ENCODE data around the gene ADGRB3.

Gene ADGRB3

DNA sequence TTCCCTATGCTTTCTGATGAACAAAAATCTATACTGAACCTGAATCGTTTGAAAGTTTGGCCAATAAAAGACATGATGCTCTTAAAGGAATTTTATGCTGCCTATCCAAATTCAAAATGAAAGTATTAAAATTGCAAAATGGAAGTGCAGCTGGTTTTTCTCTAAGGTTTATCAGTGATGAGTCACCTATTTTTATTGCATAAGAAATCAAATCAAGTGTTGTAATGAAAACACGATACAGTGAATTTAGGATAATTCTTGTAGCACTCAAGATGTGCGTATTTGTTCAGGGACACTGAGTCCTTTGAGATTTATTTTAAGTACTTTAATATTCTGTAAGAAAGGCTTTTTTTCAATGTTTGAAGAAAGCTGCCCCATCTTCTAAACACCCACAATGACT, 409.5 kb downstream of the ADGRB3 start:
- H3K4me2 ChIP-seq (ENCODE audit: low read length) = no peak overlapping the region
- no peaks in the 10 kb centered on the region for H3K9me3 ChIP-seq (ENCODE audit: control insufficient read depth, low read length)
- TF ChIP-seq, protein P1, sequence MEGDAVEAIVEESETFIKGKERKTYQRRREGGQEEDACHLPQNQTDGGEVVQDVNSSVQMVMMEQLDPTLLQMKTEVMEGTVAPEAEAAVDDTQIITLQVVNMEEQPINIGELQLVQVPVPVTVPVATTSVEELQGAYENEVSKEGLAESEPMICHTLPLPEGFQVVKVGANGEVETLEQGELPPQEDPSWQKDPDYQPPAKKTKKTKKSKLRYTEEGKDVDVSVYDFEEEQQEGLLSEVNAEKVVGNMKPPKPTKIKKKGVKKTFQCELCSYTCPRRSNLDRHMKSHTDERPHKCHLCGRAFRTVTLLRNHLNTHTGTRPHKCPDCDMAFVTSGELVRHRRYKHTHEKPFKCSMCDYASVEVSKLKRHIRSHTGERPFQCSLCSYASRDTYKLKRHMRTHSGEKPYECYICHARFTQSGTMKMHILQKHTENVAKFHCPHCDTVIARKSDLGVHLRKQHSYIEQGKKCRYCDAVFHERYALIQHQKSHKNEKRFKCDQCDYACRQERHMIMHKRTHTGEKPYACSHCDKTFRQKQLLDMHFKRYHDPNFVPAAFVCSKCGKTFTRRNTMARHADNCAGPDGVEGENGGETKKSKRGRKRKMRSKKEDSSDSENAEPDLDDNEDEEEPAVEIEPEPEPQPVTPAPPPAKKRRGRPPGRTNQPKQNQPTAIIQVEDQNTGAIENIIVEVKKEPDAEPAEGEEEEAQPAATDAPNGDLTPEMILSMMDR (IDR thresholded peaks at IDR 0.05) = no peak
- no peaks in the 10 kb centered on the region for H3K79me2 ChIP-seq
- H3K36me3 ChIP-seq (ENCODE audit: control insufficient read depth, insufficient read depth, low read length) = no peaks in the 10 kb centered on the region
- H3K4me1 ChIP-seq = no peaks in the 10 kb centered on the region
- no peaks in the 10 kb centered on the region for H3K27me3 ChIP-seq (ENCODE audit: control insufficient read depth, insufficient read depth, low read length)
- H3K9ac ChIP-seq = no peak overlapping the region
- no peak overlapping the region for H2AFZ ChIP-seq
- H3K27ac ChIP-seq = no peak overlapping the region
- H3K4me3 ChIP-seq (ENCODE audit: low read depth, low read length) = no peak overlapping the region

GRCh38 chr6:69059413-69059812, 424.3 kb downstream of the ADGRB3 start:
- H3K79me2 ChIP-seq = no peaks in the 10 kb centered on the region
- no peaks in the 10 kb centered on the region for H3K27me3 ChIP-seq (ENCODE audit: control insufficient read depth, insufficient read depth, low read length)
- H3K4me1 ChIP-seq = no peaks in the 10 kb centered on the region
- H3K9me3 ChIP-seq (ENCODE audit: control insufficient read depth, low read length) = no peaks in the 10 kb centered on the region
- TF ChIP-seq, protein P1 (IDR thresholded peaks at IDR 0.05) = no peak
- no peak overlapping the region for H3K4me2 ChIP-seq (ENCODE audit: low read length)
- H3K9ac ChIP-seq = no peak overlapping the region
- no peak overlapping the region for H3K27ac ChIP-seq
- no peak overlapping the region for H3K4me3 ChIP-seq (ENCODE audit: low read depth, low read length)
- no peak overlapping the region for H2AFZ ChIP-seq
- H3K36me3 ChIP-seq (ENCODE audit: control insufficient read depth, insufficient read depth, low read length) = no peaks in the 10 kb centered on the region

DNA sequence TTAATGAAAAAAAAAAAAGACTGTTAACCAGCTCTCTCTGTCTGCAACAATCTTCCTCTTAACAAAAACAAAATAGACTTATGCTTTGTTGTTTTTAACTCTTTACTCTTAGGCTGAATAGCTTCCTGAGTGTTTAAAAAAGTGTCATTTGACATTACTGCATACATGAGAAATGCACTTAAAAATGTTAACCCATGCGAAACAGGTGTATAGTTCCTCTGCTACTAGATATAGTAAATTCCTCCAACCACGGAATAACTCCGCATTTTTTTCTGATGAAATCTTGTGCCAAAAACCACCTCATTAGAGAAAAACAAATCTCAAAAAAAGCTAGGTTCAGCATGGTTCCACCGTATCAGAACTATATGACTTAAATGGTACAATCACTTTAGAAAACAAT, 426.0 kb downstream of the ADGRB3 start:
- Histone ChIP-seq H3K4me1 (no peaks in the 10 kb centered on the region), H3K27me3 (ENCODE audit: control insufficient read depth, insufficient read depth, low read length) (no peaks in the 10 kb centered on the region), H3K9ac (no peak overlapping the region), H3K9me3 (ENCODE audit: control insufficient read depth, low read length) (no peaks in the 10 kb centered on the region), H3K27ac (no peak overlapping the region), H3K4me2 (ENCODE audit: low read length) (no peak overlapping the region), H2AFZ (no peak overlapping the region), H3K79me2 (no peaks in the 10 kb centered on the region), H3K4me3 (ENCODE audit: low read depth, low read length) (no peak overlapping the region), H3K36me3 (ENCODE audit: control insufficient read depth, insufficient read depth, low read length) (no peaks in the 10 kb centered on the region)
- TF ChIP-seq, protein P1 (IDR thresholded peaks at IDR 0.05) = no peak

GRCh38 chr6:69063401-69063800, 428.3 kb downstream of the ADGRB3 start:
- TF ChIP-seq, protein P1 (IDR thresholded peaks at IDR 0.05) = no peak
- Histone ChIP-seq H3K9ac (no peak overlapping the region), H3K27me3 (ENCODE audit: control insufficient read depth, insufficient read depth, low read length) (no peaks in the 10 kb centered on the region), H3K79me2 (no peaks in the 10 kb centered on the region), H3K4me1 (no peaks in the 10 kb centered on the region), H3K27ac (no peak overlapping the region), H3K4me2 (ENCODE audit: low read length) (no peak overlapping the region), H3K4me3 (ENCODE audit: low read depth, low read length) (no peak overlapping the region), H2AFZ (no peak overlapping the region), H3K36me3 (ENCODE audit: control insufficient read depth, insufficient read depth, low read length) (no peaks in the 10 kb centered on the region), H3K9me3 (ENCODE audit: control insufficient read depth, low read length) (no peaks in the 10 kb centered on the region)

GRCh38 chr6:69064226-69064625, 429.1 kb downstream of the ADGRB3 start:
- TF ChIP-seq, protein P1 (IDR thresholded peaks at IDR 0.05) = no peak
- Histone ChIP-seq H3K4me3 (ENCODE audit: low read depth, low read length) (no peak overlapping the region), H3K9me3 (ENCODE audit: control insufficient read depth, low read length) (no peaks in the 10 kb centered on the region), H2AFZ (no peak overlapping the region), H3K4me1 (no peaks in the 10 kb centered on the region), H3K36me3 (ENCODE audit: control insufficient read depth, insufficient read depth, low read length) (no peaks in the 10 kb centered on the region), H3K27me3 (ENCODE audit: control insufficient read depth, insufficient read depth, low read length) (no peaks in the 10 kb centered on the region), H3K9ac (no peak overlapping the region), H3K27ac (no peak overlapping the region), H3K4me2 (ENCODE audit: low read length) (no peak overlapping the region), H3K79me2 (no peaks in the 10 kb centered on the region)
